ENCODE measurements around the gene WDR89. TPM values are rescaled to one million over a fixed set of nuclear protein-coding genes. Genes with fewer than 3 reads are reported as not detected.

Gene WDR89
- total and polyA plus RNA-seq, 2 donors = 17.0 to 21.0 TPM

DNA sequence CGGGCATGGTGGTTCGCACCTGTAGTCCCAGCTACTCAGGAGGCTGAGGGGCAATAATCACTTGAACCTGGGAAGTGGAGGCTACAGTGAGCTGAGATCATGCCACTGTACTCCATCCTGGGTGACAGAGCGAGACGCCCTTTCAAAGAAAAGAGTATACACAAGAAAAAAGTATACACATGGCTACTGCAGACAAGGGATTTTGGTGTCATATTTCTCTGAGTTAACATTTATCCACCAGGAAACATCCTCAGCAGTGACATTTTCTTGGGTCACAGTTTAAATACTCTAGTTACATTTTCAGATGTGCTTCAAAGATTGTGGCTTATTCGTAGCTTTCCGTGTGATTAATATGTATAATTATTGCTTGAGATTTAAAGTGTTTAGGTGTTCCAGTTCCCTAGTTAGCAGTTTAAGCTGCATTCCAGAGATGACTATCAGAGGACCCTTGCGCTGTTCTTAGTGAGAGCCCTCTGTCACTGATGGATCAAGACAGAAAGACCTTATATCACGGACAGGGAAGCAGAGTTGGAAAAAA lies 93.8 kb downstream of the WDR89 start:
- no peak for DNase-seq (ENCODE audit: low read depth in 6 of 9, low spot score in 9 of 9)
- no peaks in the 10 kb centered on the region for H3K4me1 ChIP-seq (ENCODE audit: control insufficient read depth in 2 of 2, insufficient read depth in 2 of 2, low read length in 2 of 2)
- no peaks in the 10 kb centered on the region for H3K9me3 ChIP-seq (ENCODE audit: control insufficient read depth in 2 of 2, insufficient read depth in 1 of 2, low read length in 1 of 2)
- no peak overlapping the region for H3K27ac ChIP-seq (ENCODE audit: low read depth in 1 of 2, low read length in 1 of 2)
- no peaks in the 10 kb centered on the region for H3K36me3 ChIP-seq (ENCODE audit: control insufficient read depth in 2 of 2, insufficient read depth in 2 of 2, low read length in 1 of 2)
- H3K27me3 ChIP-seq (ENCODE audit: control insufficient read depth in 2 of 2, insufficient read depth in 1 of 2, low read length in 1 of 2) = no peaks in the 10 kb centered on the region
- no peak overlapping the region for H3K4me3 ChIP-seq (ENCODE audit: low read length in 2 of 2)
- WGBS = 88% methylated on average over 8 of the region's 8 CpGs

Other genes with a start within 250 kb of the WDR89 start
- 10.4 TPM for gene PPP2R5E, start 98.5 kb downstream of the WDR89 start, total RNA-seq
- 14.6 TPM for gene PPP2R5E, start 98.5 kb downstream of the WDR89 start, polyA plus RNA-seq
- gene SGPP1, start 86.2 kb upstream of the WDR89 start, total RNA-seq = 12.6 TPM
- 21.0 TPM for gene SGPP1, start 86.2 kb upstream of the WDR89 start, polyA plus RNA-seq
- gene SYNE2, start 211.1 kb upstream of the WDR89 start, total RNA-seq = 17.0 TPM
- 52.3 TPM for gene SYNE2, start 211.1 kb upstream of the WDR89 start, polyA plus RNA-seq

All from thymus (tissue), 11 donors.